Measurements from ENCODE around the gene EPHB4. TPM values are rescaled to one million over a fixed set of nuclear protein-coding genes. Genes with fewer than 3 reads are reported as not detected.
A peak's percentile ranks its signal among the peaks of the same experiment; 100 is the strongest.

Gene EPHB4
- total RNA-seq, 1 donor from 2014 or later, result 144 TPM

- H3K4me3 ChIP-seq, result peak overlapping the region; percentile 35 to 55
- no peak for TF ChIP-seq CTCF (IDR thresholded peaks at IDR 0.05)
- peak overlapping the region in 1 of 2 donors; percentile 62 for H3K27ac ChIP-seq
- peaks cover 0 to 3% of the 10 kb centered on the region in 2 donors for H3K4me1 ChIP-seq
- no peaks in the 10 kb centered on the region for H3K27me3 ChIP-seq
- no peaks in the 10 kb centered on the region for H3K9me3 ChIP-seq
- H3K36me3 ChIP-seq, result no peaks in the 10 kb centered on the region
- intact Hi-C loops (cut with DNase I), result loop anchor here (2.0 to 5.0 kb wide), 2 partner anchors 17 to 129 kb away; partner anchors contain the start of genes POP7 and SLC12A9
- DNase-seq (ENCODE audit: low spot score in 2 of 2), result no peak
Measured at GRCh38 chr7:100835903-100836811, 8.8 kb upstream of the EPHB4 start.

GRCh38 chr7:100832281-100832633, 4.9 kb upstream of the EPHB4 start:
- no peak for TF ChIP-seq CTCF (IDR thresholded peaks at IDR 0.05)
- Histone ChIP-seq H3K36me3 (no peaks in the 10 kb centered on the region), H3K4me1 (peaks cover 0 to 6% of the 10 kb centered on the region in 2 donors), H3K9me3 (no peaks in the 10 kb centered on the region), H3K27me3 (peaks cover 5% of the 10 kb centered on the region), H3K4me3 (no peak overlapping the region), H3K27ac (no peak overlapping the region)
- intact Hi-C loops (cut with DNase I), result no loop called here
- no peak for DNase-seq (ENCODE audit: low spot score in 2 of 2)

GRCh38 chr7:100830396-100830795, 3.1 kb upstream of the EPHB4 start:
- intact Hi-C loops (cut with DNase I), result no loop called here
- Histone ChIP-seq H3K36me3 (no peaks in the 10 kb centered on the region), H3K9me3 (no peaks in the 10 kb centered on the region), H3K27me3 (peaks cover 5% of the 10 kb centered on the region), H3K4me3 (no peak overlapping the region), H3K4me1 (peaks cover 0 to 3% of the 10 kb centered on the region in 2 donors), H3K27ac (no peak overlapping the region)
- TF ChIP-seq CTCF (IDR thresholded peaks at IDR 0.05), result no peak
- DNase-seq (ENCODE audit: low spot score in 2 of 2), result no peak

GRCh38 chr7:100829150-100829716, 1.9 kb upstream of the EPHB4 start:
- peaks cover 5% of the 10 kb centered on the region for H3K27me3 ChIP-seq
- intact Hi-C loops (cut with DNase I), result no loop called here
- no peaks in the 10 kb centered on the region for H3K9me3 ChIP-seq
- TF ChIP-seq CTCF (IDR thresholded peaks at IDR 0.05), result no peak
- H3K4me3 ChIP-seq, result no peak overlapping the region
- H3K27ac ChIP-seq, result peak overlapping the region in 1 of 2 donors; percentile 18
- H3K4me1 ChIP-seq, result peaks cover 0 to 3% of the 10 kb centered on the region in 2 donors
- DNase-seq (ENCODE audit: low spot score in 2 of 2), result no peak
- H3K36me3 ChIP-seq, result no peaks in the 10 kb centered on the region

GRCh38 chr7:100826514-100827329, 601 bp downstream of the EPHB4 start:
- H3K27ac ChIP-seq, result no peak overlapping the region
- peak overlapping the region; percentile 71 to 78 for H3K4me3 ChIP-seq
- H3K4me1 ChIP-seq, result peaks cover 0 to 3% of the 10 kb centered on the region in 2 donors
- no peak for TF ChIP-seq CTCF (IDR thresholded peaks at IDR 0.05)
- intact Hi-C loops (cut with DNase I), result no loop called here
- peaks cover 0 to 4% of the 10 kb centered on the region in 2 donors for H3K36me3 ChIP-seq
- H3K9me3 ChIP-seq, result no peaks in the 10 kb centered on the region
- peaks cover 5% of the 10 kb centered on the region for H3K27me3 ChIP-seq
- DNase-seq (ENCODE audit: low spot score in 2 of 2), result no peak
